ENCODE measurements around the gene FILIP1L.

DNA sequence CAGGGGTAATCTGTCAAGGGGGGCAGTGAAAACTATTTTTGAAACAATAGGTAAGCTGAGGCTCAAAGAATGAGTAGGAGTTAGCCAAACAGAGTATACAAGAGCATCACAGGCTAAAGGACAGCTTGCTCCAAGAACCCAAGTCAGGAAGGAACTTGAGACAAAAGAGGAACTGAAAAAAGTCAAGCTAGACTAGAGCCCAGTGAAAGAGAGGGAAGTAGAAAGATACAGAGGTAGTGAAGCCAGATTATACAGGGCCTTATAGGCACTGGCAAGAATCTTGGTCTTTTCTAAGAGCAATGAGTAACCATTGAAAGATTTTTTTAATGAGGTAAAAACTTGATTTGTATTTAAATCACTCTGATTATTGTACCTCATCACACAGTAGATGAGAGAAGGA, 69.9 kb downstream of the FILIP1L start:
- TF ChIP-seq, protein P1, sequence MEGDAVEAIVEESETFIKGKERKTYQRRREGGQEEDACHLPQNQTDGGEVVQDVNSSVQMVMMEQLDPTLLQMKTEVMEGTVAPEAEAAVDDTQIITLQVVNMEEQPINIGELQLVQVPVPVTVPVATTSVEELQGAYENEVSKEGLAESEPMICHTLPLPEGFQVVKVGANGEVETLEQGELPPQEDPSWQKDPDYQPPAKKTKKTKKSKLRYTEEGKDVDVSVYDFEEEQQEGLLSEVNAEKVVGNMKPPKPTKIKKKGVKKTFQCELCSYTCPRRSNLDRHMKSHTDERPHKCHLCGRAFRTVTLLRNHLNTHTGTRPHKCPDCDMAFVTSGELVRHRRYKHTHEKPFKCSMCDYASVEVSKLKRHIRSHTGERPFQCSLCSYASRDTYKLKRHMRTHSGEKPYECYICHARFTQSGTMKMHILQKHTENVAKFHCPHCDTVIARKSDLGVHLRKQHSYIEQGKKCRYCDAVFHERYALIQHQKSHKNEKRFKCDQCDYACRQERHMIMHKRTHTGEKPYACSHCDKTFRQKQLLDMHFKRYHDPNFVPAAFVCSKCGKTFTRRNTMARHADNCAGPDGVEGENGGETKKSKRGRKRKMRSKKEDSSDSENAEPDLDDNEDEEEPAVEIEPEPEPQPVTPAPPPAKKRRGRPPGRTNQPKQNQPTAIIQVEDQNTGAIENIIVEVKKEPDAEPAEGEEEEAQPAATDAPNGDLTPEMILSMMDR (IDR thresholded peaks at IDR 0.05): no peak
- TF ChIP-seq POLR2A (IDR thresholded peaks at IDR 0.05): no peak

All from thyroid gland (tissue), 4 donors.